Amniotic epithelial cell (primary cell): Measurements from ENCODE around the gene ADGRE1.

Experiments
- DNase-seq: peaks from one replicate; pipeline ENCODE4 v3.0.0-alpha.2; 2010; ENCODE audit warnings: low read depth

ADGRE1 gene

GRCh38 chr19:6956573-6956972 is 69.2 kb downstream of the ADGRE1 start:
- DNase-seq = no peak

- DNase-seq = no peak
Measured at GRCh38 chr19:6958791-6959190, 71.4 kb downstream of the ADGRE1 start.

- DNase-seq = no peak
Measured at GRCh38 chr19:6963244-6963852, 76.0 kb downstream of the ADGRE1 start.

GRCh38 chr19:6963937-6964336 is 76.6 kb downstream of the ADGRE1 start:
- DNase-seq = no peak

- DNase-seq = no peak
Measured at GRCh38 chr19:6967967-6968366, 80.6 kb downstream of the ADGRE1 start.

GRCh38 chr19:6969490-6969889 is 82.1 kb downstream of the ADGRE1 start:
- DNase-seq = no peak

GRCh38 chr19:6970021-6970420 is 82.6 kb downstream of the ADGRE1 start:
- no peak for DNase-seq

GRCh38 chr19:6970443-6970842 is 83.1 kb downstream of the ADGRE1 start:
- no peak for DNase-seq

GRCh38 chr19:6971366-6971765 is 84.0 kb downstream of the ADGRE1 start:
- no peak for DNase-seq

- DNase-seq = no peak
Measured at GRCh38 chr19:6976197-6976596, 88.8 kb downstream of the ADGRE1 start.

- DNase-seq = no peak
Measured at GRCh38 chr19:6979399-6979798, 92.0 kb downstream of the ADGRE1 start.

- DNase-seq = no peak
Measured at GRCh38 chr19:6983448-6983847, 96.1 kb downstream of the ADGRE1 start.

GRCh38 chr19:6987850-6988249 is 100.5 kb downstream of the ADGRE1 start:
- DNase-seq = no peak

- no peak for DNase-seq
Measured at GRCh38 chr19:6988257-6988656, 100.9 kb downstream of the ADGRE1 start.
